ENCODE results near the gene ZBTB8OS. TPM values are rescaled to one million over a fixed set of nuclear protein-coding genes. Genes with fewer than 3 reads are reported as not detected.
"Not testable (repeated sequence)": the region's sequence is repeated elsewhere in the genome, so short reads cannot be mapped to it uniquely, and the experiment has no call there.

The ZBTB8OS gene
- total RNA-seq, 1 experiment from 2014 or later: 49.2 TPM

- CTCF ChIA-PET: no interaction called here
Measured at GRCh38 chr1:32644426-32644825, 5.9 kb downstream of the ZBTB8OS start.

DNA sequence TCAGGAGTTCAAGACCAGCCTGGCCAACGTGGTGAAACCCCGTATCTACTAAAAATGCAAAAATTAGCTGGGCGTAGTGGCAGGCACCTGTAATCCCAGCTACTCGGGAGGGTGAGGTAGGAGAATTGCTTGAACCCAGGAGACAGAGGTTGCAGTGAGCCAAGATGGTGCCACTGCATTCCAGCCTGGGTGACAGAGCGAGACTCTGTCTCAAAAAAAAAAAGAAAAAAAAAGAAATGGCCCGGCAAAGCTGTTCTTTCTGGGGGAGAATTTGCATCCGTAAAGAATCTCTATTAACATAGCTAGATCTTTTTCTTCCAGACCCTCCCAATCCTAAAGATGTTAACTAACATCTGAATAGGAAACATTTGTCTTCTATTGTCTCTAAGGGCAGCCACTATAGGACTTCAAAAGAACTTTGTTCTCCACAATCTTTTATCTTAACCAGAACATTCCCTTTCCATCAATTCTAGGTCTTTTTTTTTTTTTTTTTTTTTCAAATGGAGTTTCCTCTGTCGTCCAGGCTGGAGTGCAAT, 8.0 kb downstream of the ZBTB8OS start:
- H2AFZ ChIP-seq (ENCODE audit: low read depth, low read length, poor library complexity, severe bottlenecking); RAD21 ChIA-PET (ENCODE audit: low non-redundant PET in 1 of 2, low total read pairs in 2 of 2, uncharacterized antibody in 2 of 2, unreplicated experiment in 2 of 2); DNase-seq (ENCODE audit: low read depth, low spot score); ATAC-seq; H3K4me3 ChIP-seq (replicated peaks in 1 of 2; ENCODE audit: low read depth in 1 of 2, low read length in 2 of 2); BruUV-seq (replicated peaks); H3K9ac ChIP-seq (ENCODE audit: low read length); H3K9me2 ChIP-seq (ENCODE audit: insufficient read depth); H3K9me3 ChIP-seq (ENCODE audit: control insufficient read depth in 1 of 2, insufficient read depth in 1 of 2, low read depth in 1 of 2, low read length in 2 of 2); H3K27ac ChIP-seq (ENCODE audit: low read depth, low read length); H3K4me2 ChIP-seq (ENCODE audit: low read length); H3K4me1 ChIP-seq (ENCODE audit: control insufficient read depth in 1 of 2, insufficient read depth in 2 of 2, low read length in 2 of 2); H3K36me3 ChIP-seq (ENCODE audit: control insufficient read depth in 1 of 2, insufficient read depth in 2 of 2, low read length in 2 of 2); CTCF ChIA-PET; H4K20me1 ChIP-seq (ENCODE audit: insufficient read depth); POLR2A ChIA-PET; H3K27me3 ChIP-seq (ENCODE audit: insufficient read depth, low read length); intact Hi-C loops (cut with micrococcal nuclease): not testable (repeated sequence)
- peaks cover 91% of the 10 kb centered on the region for H3K79me2 ChIP-seq (ENCODE audit: insufficient read depth, low read length)

More at GRCh38 chr1:32644426-32644825, 5.9 kb downstream of the ZBTB8OS start:
- Histone ChIP-seq H3K4me1 (ENCODE audit: control insufficient read depth in 1 of 2, insufficient read depth in 2 of 2, low read length in 2 of 2) (peaks cover 3 to 5% of the 10 kb centered on the region in 2 experiments; a peak in 2 of 4 replicates), H4K20me1 (ENCODE audit: insufficient read depth) (0 out of 2 replicates have a peak, but pooled peaks cover 3% of the 10 kb centered on the region), H3K9me3 (ENCODE audit: control insufficient read depth in 1 of 2, insufficient read depth in 1 of 2, low read depth in 1 of 2, low read length in 2 of 2) (no peaks in the 10 kb centered on the region), H3K79me2 (ENCODE audit: insufficient read depth, low read length) (peaks cover 92% of the 10 kb centered on the region), H3K4me3 (replicated peaks in 1 of 2; ENCODE audit: low read depth in 1 of 2, low read length in 2 of 2) (no peak overlapping the region), H3K9ac (ENCODE audit: low read length) (no peak overlapping the region), H3K27ac (ENCODE audit: low read depth, low read length) (no peak overlapping the region), H3K9me2 (ENCODE audit: insufficient read depth) (no peaks in the 10 kb centered on the region), H3K27me3 (ENCODE audit: insufficient read depth, low read length) (no peaks in the 10 kb centered on the region), H3K36me3 (ENCODE audit: control insufficient read depth in 1 of 2, insufficient read depth in 2 of 2, low read length in 2 of 2) (peaks cover 0 to 4% of the 10 kb centered on the region in 2 experiments; a peak in 1 of 4 replicates), H3K4me2 (ENCODE audit: low read length) (no peak overlapping the region), H2AFZ (ENCODE audit: low read depth, low read length, poor library complexity, severe bottlenecking) (no peak overlapping the region)
- intact Hi-C loops (cut with micrococcal nuclease): no loop called here
- TF ChIP-seq, protein P1, sequence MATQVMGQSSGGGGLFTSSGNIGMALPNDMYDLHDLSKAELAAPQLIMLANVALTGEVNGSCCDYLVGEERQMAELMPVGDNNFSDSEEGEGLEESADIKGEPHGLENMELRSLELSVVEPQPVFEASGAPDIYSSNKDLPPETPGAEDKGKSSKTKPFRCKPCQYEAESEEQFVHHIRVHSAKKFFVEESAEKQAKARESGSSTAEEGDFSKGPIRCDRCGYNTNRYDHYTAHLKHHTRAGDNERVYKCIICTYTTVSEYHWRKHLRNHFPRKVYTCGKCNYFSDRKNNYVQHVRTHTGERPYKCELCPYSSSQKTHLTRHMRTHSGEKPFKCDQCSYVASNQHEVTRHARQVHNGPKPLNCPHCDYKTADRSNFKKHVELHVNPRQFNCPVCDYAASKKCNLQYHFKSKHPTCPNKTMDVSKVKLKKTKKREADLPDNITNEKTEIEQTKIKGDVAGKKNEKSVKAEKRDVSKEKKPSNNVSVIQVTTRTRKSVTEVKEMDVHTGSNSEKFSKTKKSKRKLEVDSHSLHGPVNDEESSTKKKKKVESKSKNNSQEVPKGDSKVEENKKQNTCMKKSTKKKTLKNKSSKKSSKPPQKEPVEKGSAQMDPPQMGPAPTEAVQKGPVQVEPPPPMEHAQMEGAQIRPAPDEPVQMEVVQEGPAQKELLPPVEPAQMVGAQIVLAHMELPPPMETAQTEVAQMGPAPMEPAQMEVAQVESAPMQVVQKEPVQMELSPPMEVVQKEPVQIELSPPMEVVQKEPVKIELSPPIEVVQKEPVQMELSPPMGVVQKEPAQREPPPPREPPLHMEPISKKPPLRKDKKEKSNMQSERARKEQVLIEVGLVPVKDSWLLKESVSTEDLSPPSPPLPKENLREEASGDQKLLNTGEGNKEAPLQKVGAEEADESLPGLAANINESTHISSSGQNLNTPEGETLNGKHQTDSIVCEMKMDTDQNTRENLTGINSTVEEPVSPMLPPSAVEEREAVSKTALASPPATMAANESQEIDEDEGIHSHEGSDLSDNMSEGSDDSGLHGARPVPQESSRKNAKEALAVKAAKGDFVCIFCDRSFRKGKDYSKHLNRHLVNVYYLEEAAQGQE (IDR thresholded peaks at IDR 0.05; ENCODE audit: low read depth): no peak
- TF ChIP-seq RAD21 (IDR thresholded peaks at IDR 0.05; ENCODE audit: low read depth): no peak
- no peak for TF ChIP-seq SP1 (IDR thresholded peaks at IDR 0.05; ENCODE audit: low read depth)
- no peak for TF ChIP-seq POLR2A (IDR thresholded peaks at IDR 0.05; ENCODE audit: borderline replicate concordance, extremely low read depth, insufficient read depth, insufficient read length)
- TF ChIP-seq EZH2phosphoT487 (IDR thresholded peaks at IDR 0.05; ENCODE audit: borderline replicate concordance): no peak
- TF ChIP-seq, protein P2, sequence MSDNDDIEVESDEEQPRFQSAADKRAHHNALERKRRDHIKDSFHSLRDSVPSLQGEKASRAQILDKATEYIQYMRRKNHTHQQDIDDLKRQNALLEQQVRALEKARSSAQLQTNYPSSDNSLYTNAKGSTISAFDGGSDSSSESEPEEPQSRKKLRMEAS (IDR thresholded peaks at IDR 0.05): no peak
- TF ChIP-seq EZH2 (IDR thresholded peaks at IDR 0.05): no peak
- TF ChIP-seq ZFX (IDR thresholded peaks at IDR 0.05): no peak
- TF ChIP-seq SRF (IDR thresholded peaks at IDR 0.05; ENCODE audit: low read depth): no peak
- no peak for TF ChIP-seq TCF7L2 (IDR thresholded peaks at IDR 0.05; ENCODE audit: borderline replicate concordance, extremely low read depth, insufficient read depth, insufficient read length)
- no peak for TF ChIP-seq ZBTB33 (IDR thresholded peaks at IDR 0.05; ENCODE audit: extremely low read depth, insufficient replicate concordance, low read length)
- TF ChIP-seq SIN3A (IDR thresholded peaks at IDR 0.05; ENCODE audit: low read depth): no peak
- BruUV-seq (replicated peaks): no TSS peak
- POLR2A ChIA-PET: interaction anchor here (0.6 to 0.7 kb wide), 2 partner anchors 8 to 104 kb away, joined by 3 read pairs; no protein-coding TSS in a partner anchor
- RAD21 ChIA-PET (ENCODE audit: low non-redundant PET in 1 of 2, low total read pairs in 2 of 2, uncharacterized antibody in 2 of 2, unreplicated experiment in 2 of 2): no interaction called here
- DNase-seq (ENCODE audit: low read depth, low spot score): no peak
- ATAC-seq: no peak

All from HCT116 (cell line).